Stomach smooth muscle (tissue), 2 donors: ENCODE results near the gene ZNF132.
"Not testable (repeated sequence)": the region's sequence is repeated elsewhere in the genome, so short reads cannot be mapped to it uniquely, and the experiment has no call there.

Source experiments
- H3K27ac ChIP-seq: one replicate; pipeline ENCODE4 v1.7.0; 2013; ENCODE audit warnings: mild to moderate bottlenecking, low read length, inconsistent platforms
- H3K27me3 ChIP-seq, 2 donors: one replicate each; pipeline ENCODE4 v1.7.0; 2013; ENCODE audit warnings: low read length in 2 of 2; ENCODE audit not compliant: insufficient read depth in 2 of 2, control insufficient read depth in 1 of 2
- H3K36me3 ChIP-seq, 2 donors: one replicate each; pipeline ENCODE4 v1.7.0; 2013; ENCODE audit warnings: low read length in 2 of 2; ENCODE audit not compliant: control insufficient read depth in 2 of 2, insufficient read depth in 2 of 2
- H3K4me1 ChIP-seq: one replicate; pipeline ENCODE4 v1.7.0; 2013; ENCODE audit warnings: low read length; ENCODE audit not compliant: control insufficient read depth, insufficient read depth
- H3K4me3 ChIP-seq, 2 donors: one replicate each; pipeline ENCODE4 v1.7.0; 2013; ENCODE audit warnings: low read length in 2 of 2
- H3K9ac ChIP-seq, 2 donors: one replicate each; pipeline ENCODE4 v1.7.0; 2013; ENCODE audit warnings: low read length in 2 of 2, mild to moderate bottlenecking in 1 of 2
- H3K9me3 ChIP-seq, 2 donors: one replicate each; pipeline ENCODE4 v1.7.0; 2013; ENCODE audit warnings: low read length in 2 of 2; ENCODE audit not compliant: control insufficient read depth in 2 of 2
- donor health status: healthy.
- donor health status: Pancreatic carcinoma.

ZNF132 gene

DNA sequence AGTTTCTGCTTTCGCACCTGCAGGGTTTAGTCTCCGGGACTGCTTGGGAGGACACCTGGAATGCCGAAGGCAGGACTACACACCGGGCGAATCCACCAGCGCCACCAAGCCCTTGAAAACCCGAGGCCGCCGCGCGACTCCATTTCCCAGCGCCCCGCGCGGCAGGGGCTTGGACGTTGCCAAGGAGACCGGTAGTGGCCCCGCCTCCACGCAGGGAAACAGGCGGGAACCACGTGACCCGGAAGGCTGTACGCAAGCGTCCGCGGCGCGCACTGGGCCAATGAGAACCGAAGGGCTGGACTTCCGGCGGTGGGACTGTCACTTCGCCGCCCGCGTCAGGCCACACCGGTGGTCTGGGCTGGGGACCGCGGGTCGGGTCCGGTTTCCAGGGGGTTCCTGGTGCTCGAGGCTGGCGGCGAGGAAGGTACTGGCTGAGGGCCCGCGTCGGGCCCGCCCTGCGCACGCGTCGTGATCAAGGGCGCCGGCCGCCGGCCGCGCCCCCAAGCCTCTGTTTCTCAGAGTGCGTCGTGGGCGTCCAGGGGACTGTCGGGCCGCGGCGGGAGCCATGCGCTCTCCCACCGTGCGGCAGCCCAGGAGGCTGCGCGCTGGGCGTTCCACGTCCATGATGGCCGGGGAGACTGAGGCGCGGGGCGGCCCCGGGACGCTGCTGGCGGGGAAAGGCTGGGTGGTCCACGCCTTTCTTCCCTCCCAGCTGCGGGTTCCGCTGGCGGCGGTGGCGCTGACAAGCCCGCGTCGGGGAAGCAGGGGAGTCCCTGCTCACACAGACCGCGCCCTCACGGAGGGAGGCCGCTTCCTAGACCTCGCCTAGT, 27.0 kb upstream of the ZNF132 start, which contains the start of gene ZNF324:
TSS of gene ZNF324 (plus strand) at position 321 of the 830 bp plus-strand sequence. CDS start 2,106 bp downstream, outside the sequence.
- Histone ChIP-seq H3K9ac (peak within 1 kb of the TSS; percentile 78 to 83), H3K36me3 (peaks cover 9 to 12% of the 10 kb centered on the region in 2 donors), H3K4me3 (peak within 1 kb of the TSS; percentile 86 to 88), H3K27ac (peak within 1 kb of the TSS; percentile 41), H3K4me1 (peaks cover 12% of the 10 kb centered on the region), H3K9me3 (no peaks in the 10 kb centered on the region), H3K27me3 (no peaks in the 10 kb centered on the region)

DNA sequence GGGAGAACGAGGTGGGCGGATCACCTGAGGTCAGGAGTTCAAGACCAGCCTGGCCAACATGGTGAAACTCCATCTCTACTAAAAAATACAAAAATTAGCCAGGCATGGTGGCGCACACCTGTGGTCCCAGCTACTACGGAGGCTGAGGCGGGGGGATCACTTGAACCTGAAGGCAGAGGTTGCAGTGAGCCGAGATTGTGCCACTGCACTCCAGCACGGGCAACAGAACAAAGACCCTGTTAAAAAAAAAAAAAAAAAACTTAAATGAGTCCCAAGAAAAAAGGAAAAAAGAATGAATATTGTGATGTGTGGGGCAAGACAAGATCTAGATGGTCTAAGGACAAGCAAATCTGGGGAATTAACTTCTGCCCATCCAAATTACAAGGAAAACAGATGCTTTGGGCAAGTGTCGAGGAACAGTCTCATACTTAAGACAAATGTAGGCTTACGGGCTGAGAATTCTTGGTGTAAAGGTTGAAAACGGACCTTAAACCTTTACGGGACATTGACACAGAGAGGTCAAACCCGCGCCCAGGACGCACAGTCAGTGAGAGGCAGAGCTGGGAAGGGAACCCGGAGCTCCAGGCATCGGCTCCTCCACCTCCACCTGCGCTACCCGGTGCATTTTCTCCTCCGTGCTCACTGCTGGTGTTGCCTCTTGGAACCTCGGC, 26.3 kb upstream of the ZNF132 start:
- H3K9ac ChIP-seq: peak overlapping the region; percentile 51 to 60
- H3K27me3 ChIP-seq: no peaks in the 10 kb centered on the region
- peaks cover 12% of the 10 kb centered on the region for H3K4me1 ChIP-seq
- H3K27ac ChIP-seq: peak overlapping the region; percentile 41
- H3K9me3 ChIP-seq: no peaks in the 10 kb centered on the region
- peaks cover 9 to 11% of the 10 kb centered on the region in 2 donors for H3K36me3 ChIP-seq
- H3K4me3 ChIP-seq: peak overlapping the region; percentile 86 to 88

DNA sequence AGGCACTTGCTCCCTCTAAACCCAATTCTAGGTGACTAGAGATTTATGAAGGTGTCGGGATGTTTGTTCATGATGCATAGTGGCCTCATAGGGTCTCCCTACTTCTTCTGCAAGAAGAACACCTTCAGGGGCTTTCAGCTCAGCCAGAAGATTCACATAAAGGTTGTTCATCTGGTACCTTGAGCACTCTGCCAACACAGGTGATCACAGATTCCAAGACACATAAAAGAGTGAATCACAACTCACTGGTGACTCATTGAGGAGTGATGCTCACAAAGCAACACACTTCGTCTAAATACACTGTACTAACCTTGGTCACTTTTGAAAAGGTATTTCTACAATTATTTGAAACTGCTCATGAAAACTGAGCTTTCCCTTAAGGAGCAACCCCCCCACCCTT, 20.1 kb upstream of the ZNF132 start:
- Histone ChIP-seq H3K9me3 (no peaks in the 10 kb centered on the region), H3K4me1 (no peaks in the 10 kb centered on the region), H3K27ac (no peak overlapping the region), H3K27me3 (no peaks in the 10 kb centered on the region), H3K36me3 (peaks cover 4 to 13% of the 10 kb centered on the region in 2 donors), H3K4me3 (no peak overlapping the region), H3K9ac (no peak overlapping the region)

DNA sequence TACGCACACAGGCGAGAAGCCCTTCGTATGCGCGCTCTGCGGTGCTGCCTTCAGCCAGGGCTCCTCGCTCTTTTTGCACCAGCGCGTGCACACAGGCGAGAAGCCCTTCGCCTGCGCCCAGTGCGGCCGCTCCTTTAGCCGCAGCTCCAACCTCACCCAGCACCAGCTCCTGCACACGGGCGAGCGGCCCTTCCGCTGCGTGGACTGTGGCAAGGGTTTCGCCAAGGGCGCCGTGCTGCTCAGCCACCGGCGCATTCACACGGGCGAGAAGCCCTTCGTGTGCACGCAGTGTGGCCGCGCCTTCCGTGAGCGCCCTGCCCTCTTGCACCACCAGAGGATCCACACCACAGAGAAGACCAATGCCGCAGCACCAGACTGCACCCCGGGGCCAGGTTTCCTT, 16.2 kb upstream of the ZNF132 start:
- Histone ChIP-seq H3K27me3 (no peaks in the 10 kb centered on the region), H3K9me3 (no peaks in the 10 kb centered on the region), H3K27ac (no peak overlapping the region), H3K9ac (no peak overlapping the region), H3K36me3 (peaks cover 4 to 19% of the 10 kb centered on the region in 2 donors), H3K4me1 (peaks cover 2% of the 10 kb centered on the region), H3K4me3 (no peak overlapping the region)

DNA sequence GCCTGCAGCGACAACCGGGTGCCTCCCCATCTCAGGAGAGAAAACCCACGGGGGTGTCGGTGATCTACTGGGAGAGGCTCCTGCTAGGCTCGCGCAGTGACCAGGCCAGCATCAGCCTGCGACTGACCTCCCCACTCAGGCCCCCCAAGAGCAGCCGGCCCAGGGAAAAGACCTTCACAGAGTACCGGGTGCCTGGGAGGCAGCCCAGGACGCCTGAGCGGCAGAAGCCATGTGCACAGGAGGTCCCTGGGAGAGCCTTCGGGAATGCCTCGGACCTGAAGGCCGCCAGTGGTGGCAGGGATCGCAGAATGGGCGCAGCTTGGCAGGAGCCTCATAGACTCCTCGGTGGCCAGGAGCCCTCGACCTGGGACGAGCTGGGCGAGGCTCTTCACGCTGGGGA, 15.4 kb upstream of the ZNF132 start:
- Histone ChIP-seq H3K36me3 (peaks cover 4 to 19% of the 10 kb centered on the region in 2 donors), H3K27me3 (no peaks in the 10 kb centered on the region), H3K27ac (no peak overlapping the region), H3K9me3 (no peaks in the 10 kb centered on the region), H3K4me1 (peaks cover 6% of the 10 kb centered on the region), H3K9ac (no peak overlapping the region), H3K4me3 (no peak overlapping the region)

DNA sequence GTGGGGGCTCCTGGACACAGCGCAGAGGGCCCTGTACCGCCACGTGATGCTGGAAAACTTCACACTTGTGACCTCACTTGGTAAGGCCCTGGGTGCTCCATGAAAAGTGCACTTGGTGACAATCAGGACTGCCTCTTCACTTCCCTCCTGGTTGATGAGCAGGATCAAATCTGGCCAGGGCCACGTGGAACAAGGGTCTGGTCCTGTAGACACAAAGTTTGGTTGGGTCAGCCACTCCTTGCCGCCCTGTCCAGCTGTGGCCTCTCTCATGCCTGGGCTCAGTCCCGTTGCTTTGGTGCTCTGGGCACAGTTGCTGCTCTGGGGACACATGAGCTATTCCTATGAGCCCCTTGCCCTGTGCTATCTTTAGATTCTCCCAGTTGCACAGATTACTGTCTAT, 13.8 kb upstream of the ZNF132 start:
- Histone ChIP-seq H3K9me3 (no peaks in the 10 kb centered on the region), H3K27ac (no peak overlapping the region), H3K9ac (no peak overlapping the region), H3K27me3 (no peaks in the 10 kb centered on the region), H3K4me1 (peaks cover 6% of the 10 kb centered on the region), H3K4me3 (no peak overlapping the region), H3K36me3 (peaks cover 4 to 19% of the 10 kb centered on the region in 2 donors)

DNA sequence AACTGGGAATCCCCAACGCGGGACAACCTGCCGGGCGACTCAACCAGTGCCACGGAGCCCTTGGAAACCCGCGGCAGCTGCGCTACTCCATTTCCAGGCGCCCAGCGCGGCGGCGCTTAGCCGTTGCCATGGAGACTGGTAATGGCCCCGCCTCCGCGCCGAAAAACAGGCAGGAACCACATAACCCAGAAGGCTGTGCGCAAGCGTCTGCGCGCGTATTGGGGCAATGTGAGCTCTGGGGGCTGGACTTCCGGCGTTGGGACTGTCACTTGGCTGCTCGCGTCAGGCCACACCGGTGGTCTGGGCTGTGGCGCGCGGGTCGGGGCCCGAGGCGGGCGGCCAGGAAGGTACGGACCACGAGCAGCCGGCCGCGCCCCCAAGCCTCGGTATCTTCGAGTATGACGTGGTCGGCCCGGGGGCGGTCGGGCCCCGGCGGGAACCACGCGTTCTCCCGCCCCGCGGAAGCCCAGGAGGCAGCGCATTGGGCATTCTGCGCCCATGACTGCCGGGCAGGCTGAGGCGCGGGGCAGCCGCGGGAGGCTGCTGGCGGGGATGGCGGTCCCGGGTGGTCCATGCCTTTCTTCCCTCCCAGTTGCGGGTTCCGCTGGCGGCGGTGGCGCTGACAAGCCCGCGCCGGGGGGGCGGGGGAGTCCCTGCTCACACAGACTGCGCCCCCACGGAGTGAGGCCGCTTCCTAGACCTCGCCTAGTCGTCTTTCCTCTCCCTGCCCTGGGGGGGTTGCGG, 11.6 kb upstream of the ZNF132 start, which contains the start of gene ZNF324B:
TSS of gene ZNF324B (plus strand) at position 265 of the 744 bp plus-strand sequence. CDS start 2,080 bp downstream, outside the sequence.
- Histone ChIP-seq H3K36me3 (peaks cover 3 to 12% of the 10 kb centered on the region in 2 donors), H3K27me3 (no peaks in the 10 kb centered on the region), H3K9me3 (no peaks in the 10 kb centered on the region), H3K9ac (peak within 1 kb of the TSS; percentile 64 to 77), H3K27ac (no peak within 1 kb of the TSS), H3K4me3 (peak within 1 kb of the TSS; percentile 66 to 87), H3K4me1 (peaks cover 6% of the 10 kb centered on the region)

DNA sequence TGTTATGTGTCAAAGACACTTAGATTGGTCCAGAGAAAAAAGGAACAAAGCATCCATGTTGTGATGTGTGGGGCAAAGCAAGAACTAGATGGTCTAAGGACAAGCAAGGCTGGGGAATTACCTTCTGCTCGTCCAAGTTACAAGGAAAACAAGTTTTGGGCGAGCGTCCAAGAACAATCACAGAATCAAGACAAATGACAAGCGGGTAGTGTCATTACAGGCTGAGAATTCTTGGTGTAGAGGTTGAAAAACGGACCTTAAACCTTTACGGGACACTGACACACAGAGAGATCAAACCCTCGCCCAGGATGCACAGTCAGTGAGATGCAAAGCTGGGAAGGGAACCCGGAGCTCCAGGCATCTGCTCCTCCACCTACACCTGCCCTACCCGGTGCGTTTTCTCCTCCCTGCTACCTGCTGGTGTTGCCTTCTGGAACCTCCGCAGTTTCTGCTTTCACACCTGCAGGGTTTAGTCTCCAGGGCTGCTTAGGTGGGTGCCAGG, 11.0 kb upstream of the ZNF132 start:
- Histone ChIP-seq H3K9ac (peak overlapping the region in 1 of 2 donors; percentile 77), H3K9me3 (no peaks in the 10 kb centered on the region), H3K27me3 (no peaks in the 10 kb centered on the region), H3K36me3 (peaks cover 0 to 6% of the 10 kb centered on the region in 2 donors), H3K4me3 (peak overlapping the region; percentile 66 to 87), H3K4me1 (peaks cover 6% of the 10 kb centered on the region), H3K27ac (no peak overlapping the region)

DNA sequence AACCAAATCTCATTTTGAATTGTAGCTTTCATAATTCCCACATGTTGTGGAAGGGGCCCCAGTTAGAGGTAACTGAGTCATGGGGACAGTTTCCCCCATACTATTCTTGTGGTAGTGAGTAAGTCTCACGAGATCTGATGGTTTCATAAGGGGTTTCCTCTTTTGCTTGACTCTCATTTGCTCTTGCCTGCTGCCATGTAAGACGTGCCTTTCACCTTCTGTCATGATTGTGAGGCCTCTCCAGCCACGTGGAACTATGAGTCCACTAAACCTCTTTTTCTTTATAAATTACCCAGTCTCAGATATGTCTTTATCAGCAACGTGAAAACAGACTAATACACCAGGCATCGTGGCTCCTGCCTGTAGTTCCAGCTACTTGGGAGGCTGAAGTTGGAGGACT, 10.0 kb upstream of the ZNF132 start:
- H3K9ac ChIP-seq, H3K27me3 ChIP-seq, H3K36me3 ChIP-seq, H3K4me3 ChIP-seq, H3K9me3 ChIP-seq, H3K4me1 ChIP-seq, H3K27ac ChIP-seq: not testable (repeated sequence)

DNA sequence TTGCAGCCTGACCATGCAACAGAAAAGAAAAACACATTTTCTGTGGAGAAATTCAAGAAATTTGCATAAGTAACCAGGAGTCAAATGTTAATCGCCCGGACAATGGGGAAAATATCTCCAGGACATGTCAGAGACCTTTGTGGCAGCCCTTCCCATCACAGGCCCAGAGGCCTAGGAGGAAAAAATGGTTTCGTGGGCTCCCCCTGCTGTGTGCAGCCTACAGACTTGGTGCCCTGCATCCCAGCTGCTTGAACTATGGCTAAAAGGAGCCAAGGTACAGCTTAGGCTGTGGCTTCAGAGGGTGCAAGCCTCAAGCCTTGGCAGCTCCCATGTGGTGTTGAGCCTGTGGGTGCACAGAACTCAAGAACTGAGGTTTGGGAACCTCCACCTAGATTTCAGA, 8.9 kb upstream of the ZNF132 start:
- H3K9ac ChIP-seq, H3K4me3 ChIP-seq, H3K27ac ChIP-seq, H3K27me3 ChIP-seq, H3K9me3 ChIP-seq, H3K36me3 ChIP-seq, H3K4me1 ChIP-seq: not testable (repeated sequence)
